Measurements from ENCODE around the gene PPIF.
"Not testable (repeated sequence)": the region's sequence is repeated elsewhere in the genome, so short reads cannot be mapped to it uniquely, and the experiment has no call there.

Gene PPIF

GRCh38 chr10:79332610-79333315, 14.5 kb upstream of the PPIF start:
- DNase-seq: not testable (repeated sequence)

DNA sequence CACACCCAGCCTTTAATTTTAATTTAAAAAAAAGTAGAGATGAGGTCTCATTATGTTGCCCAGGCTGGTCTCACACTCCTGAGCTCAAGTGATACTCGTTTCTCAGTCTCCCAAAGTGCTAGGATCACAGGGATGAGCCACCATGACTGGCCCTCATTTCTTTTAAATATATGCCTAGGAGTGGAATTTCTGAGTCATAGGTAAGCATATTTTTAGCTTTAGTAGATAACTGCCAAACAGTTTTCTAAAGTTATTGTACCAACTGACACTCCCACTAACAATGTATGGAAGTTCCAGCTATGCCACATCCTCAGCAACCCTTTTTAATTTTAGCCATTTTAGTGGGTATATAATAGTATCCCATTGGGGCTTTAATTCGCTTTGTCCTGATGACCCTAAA, 13.8 kb upstream of the PPIF start:
- no peak for DNase-seq

- DNase-seq: no peak
These were observed 12.7 kb upstream of the PPIF start for GRCh38 chr10:79334573-79334972.

- DNase-seq: no peak
These were observed 12.2 kb upstream of the PPIF start for GRCh38 chr10:79335094-79335469.

- DNase-seq: no peak
These were observed 11.6 kb upstream of the PPIF start for GRCh38 chr10:79335470-79336235.

GRCh38 chr10:79336276-79336675, 11.0 kb upstream of the PPIF start:
- DNase-seq: no peak

DNA sequence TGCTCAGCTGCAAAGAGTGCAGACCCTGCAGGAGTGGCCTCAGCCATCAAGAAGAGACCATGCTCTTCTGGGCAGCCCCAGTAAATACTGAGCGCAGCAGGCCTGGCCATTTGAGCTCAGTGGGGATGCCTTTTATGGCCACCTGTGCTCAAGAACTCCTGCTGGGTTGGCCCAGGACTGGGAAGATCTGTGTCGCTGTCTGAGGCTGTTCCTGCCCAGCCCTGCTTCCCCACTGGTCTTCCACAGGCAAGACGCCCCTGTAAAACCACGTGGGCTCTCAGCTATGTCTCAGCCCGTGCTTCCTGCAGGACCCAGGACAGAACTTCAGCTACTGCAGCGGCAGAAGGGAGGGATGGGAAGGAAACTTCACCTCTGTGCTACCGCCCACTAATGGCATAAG, 10.5 kb upstream of the PPIF start:
- no peak for DNase-seq

DNA sequence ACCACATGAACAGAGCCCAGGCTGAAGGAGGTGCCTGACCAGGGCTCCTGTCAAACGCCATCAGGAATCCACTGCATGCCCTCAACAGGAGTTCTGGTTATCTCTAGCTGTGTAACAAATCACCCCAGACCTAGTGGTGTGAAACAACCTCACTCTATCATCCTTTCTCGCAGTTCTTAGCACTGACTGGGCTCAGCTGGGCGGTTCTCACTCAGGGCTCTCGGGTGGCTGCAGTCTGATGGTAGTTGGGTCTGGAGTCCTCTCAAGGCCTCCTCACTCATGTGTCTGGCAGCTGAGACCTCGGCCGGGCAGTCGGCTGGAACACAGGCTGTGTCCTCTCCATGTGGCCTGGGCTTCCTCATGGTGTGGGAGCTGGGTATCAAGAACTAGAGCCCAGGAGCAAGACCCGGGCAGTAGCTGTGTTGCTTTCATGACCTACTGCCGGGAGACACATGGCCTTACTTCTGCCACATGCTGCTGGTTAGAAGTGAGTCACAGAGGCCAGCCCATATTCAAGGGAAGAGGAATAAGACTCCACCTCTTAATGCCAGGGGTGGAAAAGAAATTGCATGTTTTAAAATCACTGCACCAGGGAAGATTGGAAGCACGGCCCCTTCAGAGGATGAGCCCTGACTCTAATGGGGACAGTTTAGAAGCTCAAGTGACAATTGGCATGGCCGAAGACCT, 9.3 kb upstream of the PPIF start:
- DNase-seq: not testable (repeated sequence)

GRCh38 chr10:79339266-79339665, 8.0 kb upstream of the PPIF start:
- DNase-seq: no peak

GRCh38 chr10:79340646-79341244, 6.5 kb upstream of the PPIF start:
- DNase-seq: no peak

- DNase-seq: no peak
These were observed 4.9 kb upstream of the PPIF start for GRCh38 chr10:79342295-79342761.

GRCh38 chr10:79342811-79343561, 4.3 kb upstream of the PPIF start:
- DNase-seq: no peak

DNA sequence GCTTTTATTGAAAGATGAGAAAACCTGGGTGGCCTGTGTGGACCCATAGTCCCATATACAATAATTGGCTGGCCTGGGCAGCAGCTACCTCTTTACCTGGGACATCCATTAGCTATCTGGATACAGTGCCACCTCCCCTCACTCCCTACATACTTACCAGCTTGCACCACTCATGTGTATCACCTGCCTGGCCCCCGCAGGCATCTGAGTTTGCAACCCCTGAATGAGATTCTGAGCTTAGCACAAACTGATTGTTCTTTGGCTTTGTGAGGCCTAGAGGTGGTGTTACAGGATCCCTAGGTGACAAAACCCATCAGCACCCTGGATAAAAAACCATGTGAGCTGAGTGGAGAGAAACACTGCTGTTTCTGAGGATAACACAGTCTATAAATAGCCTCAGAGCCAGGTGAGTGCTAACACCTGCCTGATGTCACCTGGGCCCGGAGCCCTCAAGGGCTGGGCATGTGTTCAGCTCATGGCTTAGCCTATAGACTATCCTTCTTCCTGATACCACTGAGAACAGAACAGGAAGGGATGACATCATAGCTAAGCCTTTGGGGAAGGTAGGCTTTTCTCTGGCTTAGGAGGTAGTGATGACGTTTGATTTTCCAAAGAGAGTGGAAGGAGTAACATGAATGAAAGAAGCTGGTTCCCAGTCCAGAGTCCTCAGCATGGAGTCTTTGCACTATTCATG, 2.6 kb upstream of the PPIF start:
- DNase-seq: no peak

DNA sequence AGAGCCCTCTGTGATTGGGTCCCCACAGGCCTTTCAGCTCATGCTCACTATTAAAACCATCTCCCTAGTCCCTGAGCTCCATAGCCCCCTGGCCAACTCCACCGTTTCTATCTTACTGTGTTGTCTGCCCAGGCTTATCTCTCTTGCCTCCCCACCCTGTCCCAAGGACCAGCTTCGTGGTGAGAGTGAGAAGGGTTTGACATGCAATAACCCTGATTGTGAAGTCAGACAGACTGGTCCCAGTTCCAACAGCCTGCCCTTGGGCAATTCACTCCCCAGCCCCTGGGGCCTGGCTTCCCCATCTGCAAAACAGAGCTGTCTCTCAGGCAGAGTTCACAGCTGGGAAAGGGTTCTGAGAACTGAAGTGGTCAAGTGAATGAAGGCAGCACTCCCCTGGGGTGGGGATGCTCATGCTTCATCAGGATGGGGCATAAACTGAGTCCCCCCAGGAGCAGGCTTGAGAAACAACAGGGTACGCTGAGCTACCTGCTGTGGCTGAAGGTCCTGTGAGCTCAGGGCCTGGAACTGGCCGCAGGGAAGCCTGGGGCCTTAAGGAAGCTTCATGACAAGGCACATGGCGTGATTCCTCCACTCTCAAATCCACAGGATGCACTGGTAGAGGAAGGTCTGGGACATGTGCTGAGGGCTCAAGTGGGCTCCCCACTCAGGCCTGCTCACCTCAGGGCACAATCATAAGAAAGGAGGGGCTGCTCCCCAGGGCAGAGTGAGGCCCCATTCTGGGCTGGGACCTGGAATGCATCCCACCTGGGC, 1.8 kb upstream of the PPIF start:
- DNase-seq: no peak

- DNase-seq: no peak
These were observed 1.3 kb upstream of the PPIF start for GRCh38 chr10:79346012-79346340.

- DNase-seq: no peak
These were observed 662 bp upstream of the PPIF start for GRCh38 chr10:79346388-79347225.

DNA sequence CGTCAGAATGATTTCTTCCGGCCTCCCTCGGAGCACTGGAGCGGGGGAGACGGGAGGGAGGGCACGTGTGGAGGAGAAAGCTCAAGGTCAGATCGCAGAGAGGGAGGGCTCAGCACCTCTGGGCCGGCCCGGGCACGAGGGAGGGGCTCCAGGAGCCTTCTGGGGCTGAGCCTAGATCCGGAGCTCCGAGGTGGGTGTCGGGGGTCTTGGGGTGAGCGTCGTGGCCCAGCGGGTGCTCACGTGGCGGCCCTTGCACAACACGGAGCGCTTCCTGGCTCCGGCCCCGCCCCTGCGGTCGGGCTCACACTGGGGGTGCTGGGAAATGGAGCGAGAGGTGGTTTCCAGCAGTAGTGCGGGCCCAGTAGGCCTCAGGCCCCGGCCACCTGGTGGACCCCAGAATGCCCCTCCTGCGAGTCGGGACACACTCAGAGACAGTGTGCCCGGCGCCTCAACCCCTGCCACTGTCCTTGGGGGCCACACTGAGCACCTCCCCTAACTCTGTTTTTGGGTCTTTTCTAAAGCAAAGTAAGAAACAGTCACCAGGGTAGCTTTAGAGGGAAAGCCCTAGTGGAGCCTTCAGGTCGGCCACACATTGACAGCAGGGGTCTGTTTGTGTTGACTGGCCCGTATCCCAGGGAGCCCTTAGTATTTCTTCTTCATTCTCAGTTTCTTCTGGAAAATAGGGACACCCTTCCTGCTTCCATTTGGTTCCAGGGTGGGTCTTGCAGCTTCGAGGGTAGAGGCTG, 798 bp downstream of the PPIF start:
- no peak for DNase-seq

- no peak for DNase-seq
These were observed 1.3 kb downstream of the PPIF start for GRCh38 chr10:79348640-79348988.

- DNase-seq: no peak
These were observed 1.8 kb downstream of the PPIF start for GRCh38 chr10:79349072-79349491.
